GM19328 (cell line): ENCODE results near the gene PNP.
"Not testable (repeated sequence)": the region's sequence is repeated elsewhere in the genome, so short reads cannot be mapped to it uniquely, and the experiment has no call there.

ENCODE experiments used
- ATAC-seq: cut with Tn5 transposase; IDR thresholded peaks from one replicate; pipeline ENCODE4 v1.9.1; 2021; ENCODE audit warnings: mild to moderate bottlenecking, moderate library complexity; ENCODE audit not compliant: unreplicated experiment

PNP gene

GRCh38 chr14:20469242-20469889 lies at the start of gene PNP:
Gene PNP, plus strand, starts transcription at chr14:20469406. Its CDS starts 119 bp downstream, at chr14:20469525.
- peak; percentile 95 for ATAC-seq

- no peak for ATAC-seq
Measured at GRCh38 chr14:20419419-20419818, 49.8 kb upstream of the PNP start.

- no peak for ATAC-seq
Measured at GRCh38 chr14:20421267-20421666, 47.9 kb upstream of the PNP start.

- no peak for ATAC-seq
Measured at GRCh38 chr14:20422886-20423285, 46.3 kb upstream of the PNP start.

- no peak for ATAC-seq
Measured at GRCh38 chr14:20424851-20425250, 44.4 kb upstream of the PNP start.

GRCh38 chr14:20427231-20428009 lies 41.8 kb upstream of the PNP start:
- peak; percentile 60 for ATAC-seq

GRCh38 chr14:20428010-20428365 lies 41.2 kb upstream of the PNP start:
- peak; percentile 20 for ATAC-seq

- ATAC-seq = no peak
Measured at GRCh38 chr14:20428802-20429201, 40.4 kb upstream of the PNP start.

- ATAC-seq = no peak
Measured at GRCh38 chr14:20429801-20430669, 39.2 kb upstream of the PNP start.

GRCh38 chr14:20434701-20435581 lies 34.3 kb upstream of the PNP start:
- ATAC-seq = no peak

GRCh38 chr14:20435582-20436362 lies 33.4 kb upstream of the PNP start, which contains the start of gene KLHL33:
Gene KLHL33, minus strand, starts transcription at chr14:20436166. Its CDS starts 355 bp downstream, at chr14:20435811.
- ATAC-seq = no peak

GRCh38 chr14:20436363-20436755 lies 32.8 kb upstream of the PNP start:
- ATAC-seq = no peak

- no peak for ATAC-seq
Measured at GRCh38 chr14:20438664-20439063, 30.5 kb upstream of the PNP start.

GRCh38 chr14:20440465-20440864 lies 28.7 kb upstream of the PNP start:
- no peak for ATAC-seq

- ATAC-seq = no peak
Measured at GRCh38 chr14:20440882-20441281, 28.3 kb upstream of the PNP start.

GRCh38 chr14:20441461-20441860 lies 27.7 kb upstream of the PNP start:
- ATAC-seq = no peak

GRCh38 chr14:20443650-20444049 lies 25.6 kb upstream of the PNP start:
- ATAC-seq = not testable (repeated sequence)

GRCh38 chr14:20446889-20447288 lies 22.3 kb upstream of the PNP start:
- no peak for ATAC-seq

- not testable (repeated sequence) for ATAC-seq
Measured at GRCh38 chr14:20452831-20453230, 16.4 kb upstream of the PNP start.
